ENCODE results near the gene PEX7.

The PEX7 gene

DNA sequence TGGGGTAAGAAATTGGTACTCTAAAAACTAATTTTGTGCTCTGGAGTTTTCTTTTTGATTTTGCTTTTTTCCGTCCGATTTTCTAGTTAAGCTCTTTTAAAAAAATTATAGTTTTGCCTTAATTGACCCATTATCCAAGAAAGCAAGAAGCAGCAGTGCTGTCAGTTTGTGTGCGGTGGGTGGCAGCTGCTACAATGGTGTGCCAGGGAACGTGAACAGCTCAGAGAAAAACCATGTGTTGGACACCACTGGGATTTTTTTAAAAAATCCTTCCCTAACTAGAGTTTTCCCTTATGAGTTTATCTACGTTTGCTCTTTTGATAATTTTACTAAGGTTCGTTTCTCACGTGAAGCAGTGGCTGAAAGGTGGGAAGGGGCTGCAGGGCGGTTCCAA lies 38.1 kb upstream of the PEX7 start:
- no peak for TF ChIP-seq GABPA (IDR thresholded peaks at IDR 0.05; ENCODE audit: low read depth)
- TF ChIP-seq SPI1 (IDR thresholded peaks at IDR 0.05; ENCODE audit: borderline replicate concordance, low read depth): no peak
- TF ChIP-seq, protein P1, sequence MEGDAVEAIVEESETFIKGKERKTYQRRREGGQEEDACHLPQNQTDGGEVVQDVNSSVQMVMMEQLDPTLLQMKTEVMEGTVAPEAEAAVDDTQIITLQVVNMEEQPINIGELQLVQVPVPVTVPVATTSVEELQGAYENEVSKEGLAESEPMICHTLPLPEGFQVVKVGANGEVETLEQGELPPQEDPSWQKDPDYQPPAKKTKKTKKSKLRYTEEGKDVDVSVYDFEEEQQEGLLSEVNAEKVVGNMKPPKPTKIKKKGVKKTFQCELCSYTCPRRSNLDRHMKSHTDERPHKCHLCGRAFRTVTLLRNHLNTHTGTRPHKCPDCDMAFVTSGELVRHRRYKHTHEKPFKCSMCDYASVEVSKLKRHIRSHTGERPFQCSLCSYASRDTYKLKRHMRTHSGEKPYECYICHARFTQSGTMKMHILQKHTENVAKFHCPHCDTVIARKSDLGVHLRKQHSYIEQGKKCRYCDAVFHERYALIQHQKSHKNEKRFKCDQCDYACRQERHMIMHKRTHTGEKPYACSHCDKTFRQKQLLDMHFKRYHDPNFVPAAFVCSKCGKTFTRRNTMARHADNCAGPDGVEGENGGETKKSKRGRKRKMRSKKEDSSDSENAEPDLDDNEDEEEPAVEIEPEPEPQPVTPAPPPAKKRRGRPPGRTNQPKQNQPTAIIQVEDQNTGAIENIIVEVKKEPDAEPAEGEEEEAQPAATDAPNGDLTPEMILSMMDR (IDR thresholded peaks at IDR 0.05; ENCODE audit: insufficient read depth, low read length): no peak
- TF ChIP-seq POLR2AphosphoS5 (IDR thresholded peaks at IDR 0.05; ENCODE audit: low read depth): 0 out of 2 replicates have a peak, but pooled peaks have one; percentile 1
- TF ChIP-seq, protein P2, sequence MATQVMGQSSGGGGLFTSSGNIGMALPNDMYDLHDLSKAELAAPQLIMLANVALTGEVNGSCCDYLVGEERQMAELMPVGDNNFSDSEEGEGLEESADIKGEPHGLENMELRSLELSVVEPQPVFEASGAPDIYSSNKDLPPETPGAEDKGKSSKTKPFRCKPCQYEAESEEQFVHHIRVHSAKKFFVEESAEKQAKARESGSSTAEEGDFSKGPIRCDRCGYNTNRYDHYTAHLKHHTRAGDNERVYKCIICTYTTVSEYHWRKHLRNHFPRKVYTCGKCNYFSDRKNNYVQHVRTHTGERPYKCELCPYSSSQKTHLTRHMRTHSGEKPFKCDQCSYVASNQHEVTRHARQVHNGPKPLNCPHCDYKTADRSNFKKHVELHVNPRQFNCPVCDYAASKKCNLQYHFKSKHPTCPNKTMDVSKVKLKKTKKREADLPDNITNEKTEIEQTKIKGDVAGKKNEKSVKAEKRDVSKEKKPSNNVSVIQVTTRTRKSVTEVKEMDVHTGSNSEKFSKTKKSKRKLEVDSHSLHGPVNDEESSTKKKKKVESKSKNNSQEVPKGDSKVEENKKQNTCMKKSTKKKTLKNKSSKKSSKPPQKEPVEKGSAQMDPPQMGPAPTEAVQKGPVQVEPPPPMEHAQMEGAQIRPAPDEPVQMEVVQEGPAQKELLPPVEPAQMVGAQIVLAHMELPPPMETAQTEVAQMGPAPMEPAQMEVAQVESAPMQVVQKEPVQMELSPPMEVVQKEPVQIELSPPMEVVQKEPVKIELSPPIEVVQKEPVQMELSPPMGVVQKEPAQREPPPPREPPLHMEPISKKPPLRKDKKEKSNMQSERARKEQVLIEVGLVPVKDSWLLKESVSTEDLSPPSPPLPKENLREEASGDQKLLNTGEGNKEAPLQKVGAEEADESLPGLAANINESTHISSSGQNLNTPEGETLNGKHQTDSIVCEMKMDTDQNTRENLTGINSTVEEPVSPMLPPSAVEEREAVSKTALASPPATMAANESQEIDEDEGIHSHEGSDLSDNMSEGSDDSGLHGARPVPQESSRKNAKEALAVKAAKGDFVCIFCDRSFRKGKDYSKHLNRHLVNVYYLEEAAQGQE (IDR thresholded peaks at IDR 0.05; ENCODE audit: insufficient replicate concordance, low read depth): no peak
- H3K27me3 ChIP-seq (ENCODE audit: insufficient read depth, poor library complexity, severe bottlenecking): no peaks in the 10 kb centered on the region
- H3K4me3 ChIP-seq (replicated peaks; ENCODE audit: insufficient read depth, low read length): peak overlapping the region; percentile 61
- peak overlapping the region; percentile 74 for H3K27ac ChIP-seq (replicated peaks)
- no peak for DNase-seq (ENCODE audit: low read depth in 1 of 2, low spot score in 1 of 2)

DNA sequence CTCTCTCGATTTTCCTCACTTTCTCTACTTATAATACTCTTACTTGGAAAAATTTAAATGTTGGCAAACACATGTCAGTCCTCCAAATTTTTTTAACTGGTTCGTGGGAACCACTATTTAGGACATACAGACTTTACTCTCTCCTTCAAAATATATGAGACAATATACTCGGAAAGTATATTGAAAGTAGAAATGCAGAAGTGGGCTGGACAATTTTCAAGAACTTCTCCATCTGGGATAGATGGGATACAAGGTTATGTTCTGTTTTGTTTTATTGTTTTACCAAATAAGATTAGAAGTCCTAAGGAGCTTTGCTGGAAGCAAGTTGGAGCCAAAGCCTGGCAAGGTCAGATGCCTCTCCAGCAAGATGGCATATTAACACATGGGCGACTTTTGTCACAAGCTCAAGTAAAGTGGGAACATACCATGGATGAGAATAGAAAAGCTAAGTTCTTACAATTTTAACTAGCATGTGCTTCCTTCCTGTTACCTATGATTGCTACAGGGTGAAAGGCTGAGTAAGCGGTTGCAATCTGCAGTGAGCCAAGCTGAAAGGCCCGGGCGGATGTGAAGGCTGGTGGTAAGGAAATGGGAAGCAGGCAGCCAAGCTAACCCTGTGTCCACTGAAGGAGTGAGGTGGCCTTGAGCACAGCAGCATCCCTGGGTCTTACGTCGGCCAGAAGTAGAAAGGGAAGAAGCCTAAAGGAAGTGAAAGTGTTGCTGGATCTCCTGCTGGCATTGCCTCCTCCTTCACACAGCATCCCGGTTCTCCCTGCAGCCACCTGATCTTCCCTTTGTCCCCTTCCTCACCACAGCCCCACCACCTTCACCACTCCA lies 37.3 kb upstream of the PEX7 start:
- peak; percentile 90 to 94 for DNase-seq (ENCODE audit: low read depth in 1 of 2, low spot score in 1 of 2)
- peak overlapping the region; percentile 74 for H3K27ac ChIP-seq (replicated peaks)
- no peaks in the 10 kb centered on the region for H3K27me3 ChIP-seq (ENCODE audit: insufficient read depth, poor library complexity, severe bottlenecking)
- peak overlapping the region; percentile 61 for H3K4me3 ChIP-seq (replicated peaks; ENCODE audit: insufficient read depth, low read length)
- TF ChIP-seq POLR2AphosphoS5 (IDR thresholded peaks at IDR 0.05; ENCODE audit: low read depth) (peak; percentile 43; the same call in 1 of the 2 replicates), SPI1 (IDR thresholded peaks at IDR 0.05; ENCODE audit: borderline replicate concordance, low read depth) (peak; percentile 72), GABPA (IDR thresholded peaks at IDR 0.05; ENCODE audit: low read depth) (0 out of 2 replicates have a peak, but pooled peaks have one; percentile 12)
- TF ChIP-seq, protein P1 (IDR thresholded peaks at IDR 0.05; ENCODE audit: insufficient read depth, low read length): no peak
- TF ChIP-seq, protein P2 (IDR thresholded peaks at IDR 0.05; ENCODE audit: insufficient replicate concordance, low read depth): no peak

DNA sequence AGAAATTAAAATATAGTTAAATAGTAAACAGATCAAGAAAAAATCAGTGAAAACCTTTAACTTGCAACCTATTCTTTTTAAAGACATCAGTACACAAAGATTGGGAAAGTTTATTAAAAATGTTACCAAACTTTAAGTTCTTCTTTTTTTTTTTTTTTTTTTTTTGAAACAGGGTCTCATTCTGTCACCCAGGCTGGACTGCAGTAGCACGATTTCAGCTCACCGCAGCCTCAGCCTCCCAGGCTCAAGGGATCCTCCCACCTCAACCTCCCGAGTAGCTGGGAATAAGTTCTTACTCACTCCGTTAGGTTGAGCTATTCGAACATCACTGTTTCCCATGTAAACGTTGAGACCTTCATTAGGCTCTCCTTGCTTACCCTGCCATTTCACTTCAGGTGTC lies 35.7 kb upstream of the PEX7 start:
- DNase-seq (ENCODE audit: low read depth in 1 of 2, low spot score in 1 of 2): peak in 1 of 2 experiments; percentile 57
- H3K27me3 ChIP-seq (ENCODE audit: insufficient read depth, poor library complexity, severe bottlenecking): no peaks in the 10 kb centered on the region
- TF ChIP-seq SPI1 (IDR thresholded peaks at IDR 0.05; ENCODE audit: borderline replicate concordance, low read depth): no peak
- TF ChIP-seq, protein P2 (IDR thresholded peaks at IDR 0.05; ENCODE audit: insufficient replicate concordance, low read depth): no peak
- TF ChIP-seq, protein P1 (IDR thresholded peaks at IDR 0.05; ENCODE audit: insufficient read depth, low read length): no peak
- no peak for TF ChIP-seq POLR2AphosphoS5 (IDR thresholded peaks at IDR 0.05; ENCODE audit: low read depth)
- no peak for TF ChIP-seq GABPA (IDR thresholded peaks at IDR 0.05; ENCODE audit: low read depth)
- peak overlapping the region; percentile 65; the same call in 1 of the 2 replicates for H3K27ac ChIP-seq (replicated peaks)
- no peak overlapping the region for H3K4me3 ChIP-seq (replicated peaks; ENCODE audit: insufficient read depth, low read length)
